ENCODE measurements around the gene GAS5.

The GAS5 gene

DNA sequence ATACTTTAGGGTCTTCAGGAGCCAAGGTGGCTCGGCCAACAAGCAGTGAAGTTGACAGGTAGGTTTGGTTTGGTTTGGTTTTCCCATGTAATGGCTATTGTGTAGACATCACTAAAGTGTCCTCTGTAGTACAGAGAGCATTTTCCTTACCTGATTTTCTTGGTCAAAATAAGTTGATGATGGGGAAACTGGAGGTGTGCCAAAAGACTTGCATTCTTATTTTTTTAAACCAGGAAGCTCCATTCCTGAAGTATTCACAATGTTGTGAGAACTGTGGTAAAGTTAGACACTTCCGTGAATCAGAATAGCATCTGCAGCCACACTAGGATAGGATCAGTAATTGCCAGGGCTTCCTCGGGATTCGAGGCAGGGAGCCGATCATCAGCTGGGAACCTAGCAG, 3.3 kb upstream of the GAS5 start:
- TF ChIP-seq, protein P1, sequence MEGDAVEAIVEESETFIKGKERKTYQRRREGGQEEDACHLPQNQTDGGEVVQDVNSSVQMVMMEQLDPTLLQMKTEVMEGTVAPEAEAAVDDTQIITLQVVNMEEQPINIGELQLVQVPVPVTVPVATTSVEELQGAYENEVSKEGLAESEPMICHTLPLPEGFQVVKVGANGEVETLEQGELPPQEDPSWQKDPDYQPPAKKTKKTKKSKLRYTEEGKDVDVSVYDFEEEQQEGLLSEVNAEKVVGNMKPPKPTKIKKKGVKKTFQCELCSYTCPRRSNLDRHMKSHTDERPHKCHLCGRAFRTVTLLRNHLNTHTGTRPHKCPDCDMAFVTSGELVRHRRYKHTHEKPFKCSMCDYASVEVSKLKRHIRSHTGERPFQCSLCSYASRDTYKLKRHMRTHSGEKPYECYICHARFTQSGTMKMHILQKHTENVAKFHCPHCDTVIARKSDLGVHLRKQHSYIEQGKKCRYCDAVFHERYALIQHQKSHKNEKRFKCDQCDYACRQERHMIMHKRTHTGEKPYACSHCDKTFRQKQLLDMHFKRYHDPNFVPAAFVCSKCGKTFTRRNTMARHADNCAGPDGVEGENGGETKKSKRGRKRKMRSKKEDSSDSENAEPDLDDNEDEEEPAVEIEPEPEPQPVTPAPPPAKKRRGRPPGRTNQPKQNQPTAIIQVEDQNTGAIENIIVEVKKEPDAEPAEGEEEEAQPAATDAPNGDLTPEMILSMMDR (IDR thresholded peaks at IDR 0.05; ENCODE audit: low read depth, low read length) = no peak
- no peak for DNase-seq (ENCODE audit: low read depth in 2 of 2)
- no peak overlapping the region for H3K4me3 ChIP-seq (replicated peaks in 1 of 2; ENCODE audit: low read depth in 2 of 2, low read length in 2 of 2)

DNA sequence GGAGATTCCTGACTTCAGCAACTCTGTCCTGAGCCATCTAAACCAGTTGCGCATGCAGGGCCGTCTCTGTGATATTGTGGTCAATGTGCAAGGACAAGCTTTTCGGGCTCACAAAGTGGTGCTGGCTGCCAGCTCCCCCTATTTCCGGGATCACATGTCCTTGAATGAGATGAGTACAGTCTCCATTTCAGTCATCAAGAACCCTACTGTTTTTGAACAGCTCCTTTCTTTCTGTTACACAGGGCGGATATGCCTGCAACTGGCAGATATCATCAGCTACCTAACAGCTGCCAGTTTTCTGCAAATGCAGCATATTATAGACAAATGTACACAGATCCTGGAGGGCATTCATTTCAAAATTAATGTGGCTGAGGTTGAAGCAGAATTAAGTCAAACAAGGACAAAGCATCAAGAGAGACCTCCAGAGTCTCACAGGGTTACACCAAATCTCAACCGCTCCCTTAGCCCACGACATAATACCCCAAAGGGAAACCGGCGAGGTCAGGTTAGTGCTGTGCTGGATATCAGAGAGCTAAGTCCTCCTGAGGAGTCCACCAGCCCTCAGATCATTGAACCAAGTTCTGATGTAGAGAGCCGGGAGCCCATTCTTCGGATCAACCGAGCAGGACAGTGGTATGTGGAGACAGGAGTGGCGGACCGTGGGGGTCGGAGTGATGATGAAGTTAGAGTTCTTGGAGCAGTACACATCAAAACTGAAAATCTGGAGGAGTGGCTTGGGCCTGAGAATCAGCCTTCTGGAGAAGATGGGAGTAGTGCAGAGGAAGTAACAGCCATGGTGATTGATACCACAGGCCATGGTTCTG, 2.7 kb upstream of the GAS5 start:
- TF ChIP-seq, protein P1 (IDR thresholded peaks at IDR 0.05; ENCODE audit: low read depth, low read length) = no peak
- no peak overlapping the region for H3K4me3 ChIP-seq (replicated peaks in 1 of 2; ENCODE audit: low read depth in 2 of 2, low read length in 2 of 2)
- no peak for DNase-seq (ENCODE audit: low read depth in 2 of 2)

DNA sequence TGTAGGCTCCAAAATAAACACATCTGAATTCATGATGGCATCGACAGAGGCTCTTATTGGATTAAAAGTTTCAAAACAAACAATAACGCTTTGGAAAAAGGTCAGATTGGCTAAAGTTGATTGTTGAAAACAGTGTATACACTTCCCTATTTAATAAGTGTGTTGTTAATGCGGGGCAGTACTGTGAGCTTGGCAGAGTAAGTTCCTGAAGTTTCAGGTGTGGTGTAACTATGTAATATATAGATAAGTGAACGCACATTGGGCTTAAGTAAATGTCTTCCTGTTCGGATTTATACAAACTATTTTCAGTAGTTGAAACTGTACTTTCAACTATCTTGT, 1.2 kb upstream of the GAS5 start:
- TF ChIP-seq, protein P1 (IDR thresholded peaks at IDR 0.05; ENCODE audit: low read depth, low read length) = no peak
- DNase-seq (ENCODE audit: low read depth in 2 of 2) = no peak
- H3K4me3 ChIP-seq (replicated peaks in 1 of 2; ENCODE audit: low read depth in 2 of 2, low read length in 2 of 2) = peak overlapping the region; percentile 91 to 94

DNA sequence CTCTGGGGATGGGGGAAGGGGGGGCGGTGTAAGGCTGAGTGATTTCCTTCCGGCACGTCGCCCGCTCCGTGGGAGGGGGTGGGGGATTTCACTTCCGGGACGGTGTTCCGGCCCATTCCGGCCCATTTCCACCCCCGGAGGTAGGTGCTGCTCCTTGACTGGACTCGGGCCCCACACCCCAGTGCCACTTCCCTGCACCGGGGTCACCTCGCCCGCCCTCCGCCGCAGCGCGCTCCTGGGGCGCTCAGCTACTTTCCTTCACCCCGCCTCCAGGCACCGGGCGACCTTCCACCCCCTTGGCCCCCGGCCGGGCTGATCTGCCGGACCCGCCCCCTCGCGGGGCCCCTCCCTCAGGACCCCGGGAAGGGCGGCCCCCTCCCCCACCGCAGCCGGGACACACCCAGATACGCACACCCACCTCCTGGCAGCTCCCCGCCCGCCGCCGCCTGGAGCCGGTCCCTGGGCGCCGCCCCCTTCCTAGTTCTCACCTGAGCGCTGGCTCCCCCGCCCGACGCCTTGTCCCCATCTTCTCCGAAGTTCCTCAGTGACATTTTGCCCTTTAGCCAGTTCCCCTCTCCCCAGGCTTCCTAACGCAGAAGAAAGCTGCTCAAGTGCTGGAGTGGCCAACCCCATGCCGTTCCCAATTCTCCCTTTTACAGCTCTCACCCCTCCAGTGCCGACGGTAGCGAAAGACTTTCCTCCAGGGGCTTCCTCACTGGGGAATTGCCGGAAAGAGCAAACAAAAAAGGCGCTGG, 654 bp upstream of the GAS5 start, which contains the start of gene ZBTB37:
ZBTB37 (plus strand) TSS at position 115 of the 755 bp plus-strand sequence. CDS start 1,846 bp downstream, outside the sequence.
- TF ChIP-seq, protein P1 (IDR thresholded peaks at IDR 0.05; ENCODE audit: low read depth, low read length) = no peak
- DNase-seq (ENCODE audit: low read depth in 2 of 2) = no peak
- peak within 1 kb of the TSS; percentile 91 to 94 for H3K4me3 ChIP-seq (replicated peaks in 1 of 2; ENCODE audit: low read depth in 2 of 2, low read length in 2 of 2)

DNA sequence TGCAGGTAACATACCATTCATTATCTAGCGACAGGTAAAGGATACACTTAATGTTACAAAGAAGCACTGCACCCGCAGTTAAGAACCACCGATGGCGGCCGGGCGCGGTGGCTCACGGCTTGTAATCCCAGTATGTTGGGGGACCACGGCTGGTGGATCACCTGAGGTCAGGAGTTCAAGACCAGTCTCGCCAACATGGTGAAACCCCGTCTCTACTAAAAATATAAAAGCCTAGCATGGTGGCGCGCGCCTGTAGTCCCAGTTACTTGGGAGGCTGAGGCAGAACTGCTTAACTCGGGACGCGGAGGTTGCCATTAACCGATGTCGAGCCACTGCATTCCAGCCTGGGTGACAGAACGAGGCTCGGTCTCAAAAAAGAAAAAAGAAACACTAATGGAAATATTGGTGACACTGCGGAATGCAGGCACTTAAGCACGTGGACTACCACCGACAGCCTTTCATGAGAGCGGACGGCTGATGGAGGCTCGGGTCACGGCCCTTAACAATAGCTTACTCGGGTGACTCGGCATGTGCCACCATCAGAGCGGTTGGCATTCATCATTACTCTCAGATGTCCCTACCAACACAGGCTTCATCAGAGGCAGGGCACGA, 542 bp downstream of the GAS5 start:
- peak overlapping the region; percentile 91 to 94 for H3K4me3 ChIP-seq (replicated peaks in 1 of 2; ENCODE audit: low read depth in 2 of 2, low read length in 2 of 2)
- DNase-seq (ENCODE audit: low read depth in 2 of 2) = no peak
- TF ChIP-seq, protein P1 (IDR thresholded peaks at IDR 0.05; ENCODE audit: low read depth, low read length) = no peak

DNA sequence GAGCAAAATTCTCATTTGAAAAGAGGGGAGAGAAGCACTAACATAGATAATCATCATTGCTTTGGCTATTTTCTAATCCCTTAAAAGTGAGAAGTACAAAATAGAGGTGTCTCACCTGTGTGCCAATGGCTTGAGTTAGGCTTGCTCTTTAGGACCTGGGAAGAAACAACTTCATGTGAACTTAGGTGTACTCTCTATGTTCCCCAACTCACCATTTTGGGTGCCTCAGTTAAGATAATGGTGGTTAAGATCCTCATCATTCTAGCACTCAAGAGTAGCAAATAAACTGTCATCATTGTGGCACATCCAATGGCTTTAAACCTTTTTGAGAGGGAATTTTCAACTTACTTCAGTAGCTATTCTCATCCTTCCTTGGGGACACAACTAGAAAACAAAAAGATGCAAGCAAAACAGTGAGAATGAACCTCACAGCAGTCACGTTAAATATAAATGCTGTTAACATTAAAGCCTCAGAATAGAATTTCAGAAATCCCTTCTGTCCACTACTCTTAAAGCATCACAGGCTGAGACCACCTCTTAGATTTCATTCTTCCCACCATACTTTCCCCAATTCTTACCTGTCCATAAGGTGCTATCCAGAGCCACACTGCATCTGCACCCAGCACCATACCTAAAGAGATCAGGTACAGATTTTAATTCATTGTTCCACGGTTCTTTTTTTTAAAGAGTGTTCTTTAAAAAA, 1.2 kb downstream of the GAS5 start:
- peak overlapping the region; percentile 91 to 94 for H3K4me3 ChIP-seq (replicated peaks in 1 of 2; ENCODE audit: low read depth in 2 of 2, low read length in 2 of 2)
- no peak for DNase-seq (ENCODE audit: low read depth in 2 of 2)

More for the DNA sequence above, 1.2 kb downstream of the GAS5 start:
- TF ChIP-seq, protein P1 (IDR thresholded peaks at IDR 0.05; ENCODE audit: low read depth, low read length) = no peak
